ENCODE data around the gene BPIFB3.

BPIFB3 gene

GRCh38 chr20:33083544-33084340, 30.0 kb downstream of the BPIFB3 start:
- Mint-ChIP-seq H3K4me1 (no peaks in the 10 kb centered on the region), H3K27ac (no peak overlapping the region), H3K4me3 (no peak overlapping the region), H3K27me3 (ENCODE audit: low read depth, poor library complexity) (peaks cover 31% of the 10 kb centered on the region), H3K36me3 (ENCODE audit: low read depth) (no peaks in the 10 kb centered on the region), H3K9me3 (no peaks in the 10 kb centered on the region)
- no peak for DNase-seq
- TF ChIP-seq CTCF (IDR thresholded peaks at IDR 0.05), result no peak

- H3K9me3 Mint-ChIP-seq, result no peaks in the 10 kb centered on the region
- no peak overlapping the region for H3K27ac Mint-ChIP-seq
- H3K27me3 Mint-ChIP-seq (ENCODE audit: low read depth, poor library complexity), result peaks cover 31% of the 10 kb centered on the region
- no peak overlapping the region for H3K4me3 Mint-ChIP-seq
- DNase-seq, result no peak
- H3K4me1 Mint-ChIP-seq, result no peaks in the 10 kb centered on the region
- no peaks in the 10 kb centered on the region for H3K36me3 Mint-ChIP-seq (ENCODE audit: low read depth)
- TF ChIP-seq CTCF (IDR thresholded peaks at IDR 0.05), result no peak
Observed at GRCh38 chr20:33084722-33085121, 31.0 kb downstream of the BPIFB3 start.

GRCh38 chr20:33086052-33086722, 32.5 kb downstream of the BPIFB3 start:
- no peaks in the 10 kb centered on the region for H3K4me1 Mint-ChIP-seq
- H3K9me3 Mint-ChIP-seq, result no peaks in the 10 kb centered on the region
- H3K27me3 Mint-ChIP-seq (ENCODE audit: low read depth, poor library complexity), result peaks cover 34% of the 10 kb centered on the region
- no peak overlapping the region for H3K4me3 Mint-ChIP-seq
- no peaks in the 10 kb centered on the region for H3K36me3 Mint-ChIP-seq (ENCODE audit: low read depth)
- H3K27ac Mint-ChIP-seq, result no peak overlapping the region
- no peak for TF ChIP-seq CTCF (IDR thresholded peaks at IDR 0.05)
- no peak for DNase-seq

GRCh38 chr20:33091147-33091546, 37.4 kb downstream of the BPIFB3 start:
- H3K36me3 Mint-ChIP-seq (ENCODE audit: low read depth), result no peaks in the 10 kb centered on the region
- no peak overlapping the region for H3K4me3 Mint-ChIP-seq
- DNase-seq, result no peak

GRCh38 chr20:33091693-33092092, 38.0 kb downstream of the BPIFB3 start:
- Mint-ChIP-seq H3K27ac (no peak overlapping the region), H3K4me1 (no peaks in the 10 kb centered on the region), H3K27me3 (ENCODE audit: low read depth, poor library complexity) (peaks cover 43% of the 10 kb centered on the region), H3K9me3 (no peaks in the 10 kb centered on the region), H3K36me3 (ENCODE audit: low read depth) (no peaks in the 10 kb centered on the region), H3K4me3 (no peak overlapping the region)
- TF ChIP-seq CTCF (IDR thresholded peaks at IDR 0.05), result no peak
- no peak for DNase-seq

More at GRCh38 chr20:33091147-33091546, 37.4 kb downstream of the BPIFB3 start:
- Mint-ChIP-seq H3K9me3 (no peaks in the 10 kb centered on the region), H3K27ac (no peak overlapping the region), H3K4me1 (no peaks in the 10 kb centered on the region), H3K27me3 (ENCODE audit: low read depth, poor library complexity) (peaks cover 40% of the 10 kb centered on the region)
- no peak for TF ChIP-seq CTCF (IDR thresholded peaks at IDR 0.05)

Data from nephron progenitor cell (in vitro differentiated cells).